Suprapubic skin (tissue), 4 donors: ENCODE measurements around the gene NEDD9. TPM values are rescaled to one million over a fixed set of nuclear protein-coding genes. Genes with fewer than 3 reads are reported as not detected.

Experiments used
- DNase-seq, 2 donors: peaks; one replicate each; pipeline ENCODE4 v3.0.0-alpha.2; 2019; ENCODE audit warnings: low spot score in 2 of 2
- H3K27ac ChIP-seq: fragments of 200-600 bp; sonication (generic); one replicate; pipeline ENCODE4 v1.5.1; 2019
- H3K27me3 ChIP-seq: fragments of 200-600 bp; sonication (generic); one replicate; pipeline ENCODE4 v1.5.1; 2019
- H3K36me3 ChIP-seq: fragments of 200-600 bp; sonication (generic); one replicate; pipeline ENCODE4 v1.5.1; 2019
- H3K4me1 ChIP-seq: fragments of 200-600 bp; sonication (generic); one replicate; pipeline ENCODE4 v1.5.1; 2019
- H3K4me3 ChIP-seq: fragments of 200-600 bp; sonication (generic); one replicate; pipeline ENCODE4 v1.5.1; 2019; ENCODE audit warnings: mild to moderate bottlenecking
- H3K9me3 ChIP-seq: fragments of 200-600 bp; sonication (generic); one replicate; pipeline ENCODE4 v1.5.1; 2019
- EP300 ChIP-seq: sonication (generic); formaldehyde crosslinking; IDR thresholded peaks from one replicate; pipeline ENCODE4 v1.6.1; 2017; ENCODE audit warnings: antibody characterized with exemption
- POLR2A ChIP-seq, 2 donors: fragments of 450-650 bp; IDR thresholded peaks; one replicate each; pipeline ENCODE4 v1.6.1; 2017; ENCODE audit warnings: antibody characterized with exemption in 2 of 2, mild to moderate bottlenecking in 2 of 2, moderate library complexity in 2 of 2
- POLR2AphosphoS5 ChIP-seq, 3 donors: sonication (generic); formaldehyde crosslinking; IDR thresholded peaks; one replicate each; pipeline ENCODE4 v1.6.1; 2017; ENCODE audit warnings: antibody characterized with exemption in 3 of 3
- WGBS: methylation state at CpG from one replicate; pipeline ENCODE4 v1.1.5; 2018; 5-methylcytosine and 5-hydroxymethylcytosine counted together
- total RNA-seq, 4 donors: library from RNA; depleted of rRNA; stranded (reverse); fragments of >200 nt; gene quantifications; one replicate each; pipeline ENCODE4 v1.1.0, GENCODE V29; 2016
- TF ChIP-seq, protein P1 (sequence below), 2 donors: fragments of 200-600 bp in 1 of 2; fragments of 450-650 bp in 1 of 2; sonication (generic) in 1 of 2; IDR thresholded peaks; one replicate each; pipeline ENCODE4 v1.5.1; 2016 to 2019; ENCODE audit warnings: antibody characterized with exemption in 2 of 2, mild to moderate bottlenecking in 1 of 2, moderate library complexity in 1 of 2

Gene NEDD9
- total RNA-seq, 4 donors from 2014 or later = 18.3 to 29.8 (median 22.4) TPM

DNA sequence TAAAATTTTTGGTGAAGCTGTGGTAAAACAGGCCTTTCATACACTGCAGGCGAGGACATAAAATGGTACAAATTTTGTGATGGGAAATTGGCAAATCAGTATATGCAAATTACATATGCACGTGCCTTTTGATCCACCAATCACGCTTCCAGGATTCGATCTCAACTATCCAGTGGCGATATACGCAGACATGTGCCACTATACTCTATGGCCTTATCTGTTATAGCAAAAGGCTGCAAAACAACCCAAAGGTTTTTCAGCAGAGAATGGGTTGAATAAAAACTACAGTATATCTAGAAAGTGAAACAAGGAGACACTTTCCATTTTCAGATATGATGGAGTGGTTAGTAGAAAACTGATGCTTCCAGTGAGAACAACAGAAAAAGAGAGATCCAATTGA is 79.0 kb downstream of the NEDD9 start:
- H3K4me1 ChIP-seq = no peaks in the 10 kb centered on the region
- WGBS = 97% methylated on average over 6 of the region's 6 CpGs
- DNase-seq = no peak
- TF ChIP-seq POLR2AphosphoS5 (IDR thresholded peaks at IDR 0.05) (no peak), EP300 (no peak), POLR2A (IDR thresholded peaks at IDR 0.05) (no peak)
- TF ChIP-seq, protein P1, sequence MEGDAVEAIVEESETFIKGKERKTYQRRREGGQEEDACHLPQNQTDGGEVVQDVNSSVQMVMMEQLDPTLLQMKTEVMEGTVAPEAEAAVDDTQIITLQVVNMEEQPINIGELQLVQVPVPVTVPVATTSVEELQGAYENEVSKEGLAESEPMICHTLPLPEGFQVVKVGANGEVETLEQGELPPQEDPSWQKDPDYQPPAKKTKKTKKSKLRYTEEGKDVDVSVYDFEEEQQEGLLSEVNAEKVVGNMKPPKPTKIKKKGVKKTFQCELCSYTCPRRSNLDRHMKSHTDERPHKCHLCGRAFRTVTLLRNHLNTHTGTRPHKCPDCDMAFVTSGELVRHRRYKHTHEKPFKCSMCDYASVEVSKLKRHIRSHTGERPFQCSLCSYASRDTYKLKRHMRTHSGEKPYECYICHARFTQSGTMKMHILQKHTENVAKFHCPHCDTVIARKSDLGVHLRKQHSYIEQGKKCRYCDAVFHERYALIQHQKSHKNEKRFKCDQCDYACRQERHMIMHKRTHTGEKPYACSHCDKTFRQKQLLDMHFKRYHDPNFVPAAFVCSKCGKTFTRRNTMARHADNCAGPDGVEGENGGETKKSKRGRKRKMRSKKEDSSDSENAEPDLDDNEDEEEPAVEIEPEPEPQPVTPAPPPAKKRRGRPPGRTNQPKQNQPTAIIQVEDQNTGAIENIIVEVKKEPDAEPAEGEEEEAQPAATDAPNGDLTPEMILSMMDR (IDR thresholded peaks at IDR 0.05) = no peak
- no peaks in the 10 kb centered on the region for H3K27me3 ChIP-seq
- H3K4me3 ChIP-seq = no peak overlapping the region
- H3K36me3 ChIP-seq = no peaks in the 10 kb centered on the region
- H3K9me3 ChIP-seq = no peaks in the 10 kb centered on the region
- H3K27ac ChIP-seq = no peak overlapping the region

DNA sequence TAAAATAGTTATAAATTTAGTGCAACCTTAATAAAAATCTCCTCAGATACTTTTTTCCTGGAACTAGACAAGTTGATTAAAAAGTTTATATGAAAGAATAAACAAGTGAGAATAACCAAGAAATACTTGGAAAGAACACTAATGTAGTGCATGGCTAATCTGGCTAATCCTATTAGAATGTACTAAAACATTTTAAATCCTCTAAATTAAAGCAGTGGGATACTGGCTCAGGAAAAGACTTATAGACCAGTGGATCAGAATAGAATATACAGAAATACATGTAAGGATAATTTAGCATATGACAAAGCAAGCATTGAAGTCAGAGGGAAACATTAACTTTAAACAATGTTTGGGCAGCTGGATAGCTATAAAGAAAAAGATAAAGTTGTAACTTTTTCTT is 79.9 kb downstream of the NEDD9 start:
- no peaks in the 10 kb centered on the region for H3K9me3 ChIP-seq

DNA sequence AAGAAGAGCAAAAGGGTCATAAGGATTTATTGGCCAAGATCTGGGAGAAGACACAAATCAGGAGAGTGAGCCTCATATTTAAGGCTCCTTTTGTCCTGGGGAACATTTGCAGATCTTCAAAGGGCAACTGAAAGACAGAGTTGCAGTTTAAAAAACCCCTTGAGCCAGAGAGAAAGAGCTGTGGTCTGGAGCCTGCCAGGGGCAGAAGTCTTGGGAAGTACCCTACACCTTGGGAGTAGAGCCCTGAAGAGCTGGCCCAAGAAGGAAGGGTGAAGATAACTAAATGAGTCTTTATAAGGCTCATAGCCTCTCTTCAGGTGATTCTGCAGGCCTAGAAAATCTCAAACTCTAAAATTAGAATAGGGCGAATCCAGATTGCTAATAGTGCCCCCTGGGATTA is 81.0 kb downstream of the NEDD9 start:
- WGBS = 96% methylated on average over 1 of the region's 1 CpG
- Histone ChIP-seq H3K27me3 (no peaks in the 10 kb centered on the region), H3K9me3 (no peaks in the 10 kb centered on the region), H3K4me3 (no peak overlapping the region), H3K27ac (no peak overlapping the region), H3K4me1 (no peaks in the 10 kb centered on the region), H3K36me3 (no peaks in the 10 kb centered on the region)
- no peak for DNase-seq
- TF ChIP-seq POLR2A (IDR thresholded peaks at IDR 0.05) = no peak
- TF ChIP-seq POLR2AphosphoS5 (IDR thresholded peaks at IDR 0.05) = no peak
- TF ChIP-seq EP300 = no peak
- TF ChIP-seq, protein P1 (IDR thresholded peaks at IDR 0.05) = no peak

More for the DNA sequence above, 79.9 kb downstream of the NEDD9 start:
- H3K27ac ChIP-seq = no peak overlapping the region
- TF ChIP-seq EP300 (no peak), POLR2AphosphoS5 (IDR thresholded peaks at IDR 0.05) (no peak), POLR2A (IDR thresholded peaks at IDR 0.05) (no peak)
- TF ChIP-seq, protein P1 (IDR thresholded peaks at IDR 0.05) = no peak
- H3K4me1 ChIP-seq = no peaks in the 10 kb centered on the region
- no peak overlapping the region for H3K4me3 ChIP-seq
- H3K36me3 ChIP-seq = no peaks in the 10 kb centered on the region
- H3K27me3 ChIP-seq = no peaks in the 10 kb centered on the region
- no peak for DNase-seq

DNA sequence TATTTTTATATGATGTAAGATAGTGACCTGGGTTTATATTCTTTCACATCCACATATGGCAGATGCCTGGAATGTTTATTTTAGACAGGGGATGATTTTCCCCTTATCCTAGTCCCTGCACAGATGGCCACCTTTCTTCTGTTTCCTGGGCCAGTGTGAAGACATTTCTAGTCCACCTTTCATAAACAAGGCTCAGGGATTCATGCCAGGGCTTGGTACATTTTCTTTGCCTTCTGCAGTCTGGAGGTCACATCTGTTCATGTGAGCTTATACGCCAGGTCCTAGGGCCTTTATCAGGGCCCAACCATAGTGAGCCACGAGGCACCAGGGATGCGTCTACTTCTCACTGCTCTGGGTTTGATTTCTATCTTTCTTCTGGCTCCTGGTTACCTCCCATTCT is 82.9 kb downstream of the NEDD9 start:
- TF ChIP-seq POLR2AphosphoS5 (IDR thresholded peaks at IDR 0.05) (no peak), POLR2A (IDR thresholded peaks at IDR 0.05) (no peak)
- TF ChIP-seq, protein P1 (IDR thresholded peaks at IDR 0.05) = no peak
- Histone ChIP-seq H3K9me3 (no peaks in the 10 kb centered on the region), H3K4me1 (peaks cover 2% of the 10 kb centered on the region), H3K4me3 (no peak overlapping the region), H3K27ac (no peak overlapping the region), H3K27me3 (no peaks in the 10 kb centered on the region), H3K36me3 (no peaks in the 10 kb centered on the region)
- WGBS = 98% methylated on average over 3 of the region's 3 CpGs
- no peak for DNase-seq

DNA sequence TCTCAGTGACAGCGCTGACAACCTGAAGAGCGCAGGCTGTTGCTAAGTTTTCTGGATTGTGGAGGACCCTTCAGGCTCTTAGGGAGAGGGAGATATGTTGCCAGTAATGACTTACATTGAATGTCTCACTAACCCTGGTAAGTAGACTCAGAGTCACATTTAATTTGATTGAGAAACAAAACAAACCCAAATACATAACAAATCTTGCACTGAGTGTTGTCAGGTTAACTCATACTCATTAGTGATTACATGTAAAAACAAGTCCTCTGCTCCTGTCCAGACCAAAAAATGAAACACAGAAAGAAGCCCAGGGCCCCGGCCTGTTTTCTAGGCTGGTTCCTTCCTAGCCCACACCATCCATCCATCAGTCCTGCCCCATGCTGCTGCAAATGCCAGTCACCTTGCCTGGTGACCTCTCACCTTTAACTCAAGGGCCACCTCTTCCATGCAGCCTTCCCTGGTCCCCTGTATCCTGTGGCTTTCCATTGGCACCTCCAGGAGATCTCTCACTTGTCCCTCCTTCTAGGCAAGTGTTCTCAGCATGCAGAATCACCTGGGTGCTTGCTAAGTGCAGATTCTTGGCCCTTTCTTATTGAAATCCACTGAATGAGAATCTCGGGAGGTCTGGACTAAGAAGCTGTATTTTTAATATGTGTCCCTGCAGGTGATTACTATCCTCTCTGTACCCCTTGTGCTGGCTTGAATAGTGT is 86.2 kb downstream of the NEDD9 start:
- Histone ChIP-seq H3K4me1 (peaks cover 17% of the 10 kb centered on the region), H3K9me3 (no peaks in the 10 kb centered on the region), H3K27ac (no peak overlapping the region), H3K36me3 (no peaks in the 10 kb centered on the region), H3K4me3 (no peak overlapping the region), H3K27me3 (no peaks in the 10 kb centered on the region)
- TF ChIP-seq POLR2A (IDR thresholded peaks at IDR 0.05) (no peak), EP300 (no peak), POLR2AphosphoS5 (IDR thresholded peaks at IDR 0.05) (no peak)
- TF ChIP-seq, protein P1 (IDR thresholded peaks at IDR 0.05) = no peak
- DNase-seq = no peak
- WGBS = 84% methylated on average over 4 of the region's 4 CpGs
